DMS 273 treated with DMSO at 0.1 percent for 48 hours (cell line): Measurements from ENCODE around the gene ZNF19.

Source experiments
- DNase-seq: peaks from one replicate; lab custom pipeline; 2025; lab: John Stamatoyannopoulos, UW

The ZNF19 gene

GRCh38 chr16:71441348-71442050 lies 47.6 kb downstream of the ZNF19 start:
- DNase-seq = no peak

- no peak for DNase-seq
Observed at GRCh38 chr16:71440669-71441347, 48.3 kb downstream of the ZNF19 start.

GRCh38 chr16:71439523-71439922 lies 49.6 kb downstream of the ZNF19 start:
- DNase-seq = no peak

GRCh38 chr16:71436473-71436872 lies 52.7 kb downstream of the ZNF19 start:
- no peak for DNase-seq

- DNase-seq = no peak
Observed at GRCh38 chr16:71432906-71433305, 56.2 kb downstream of the ZNF19 start.

- no peak for DNase-seq
Observed at GRCh38 chr16:71431991-71432390, 57.1 kb downstream of the ZNF19 start.

- no peak for DNase-seq
Observed at GRCh38 chr16:71431176-71431575, 57.9 kb downstream of the ZNF19 start.

GRCh38 chr16:71430744-71431143 lies 58.4 kb downstream of the ZNF19 start:
- DNase-seq = no peak

GRCh38 chr16:71429581-71429980 lies 59.5 kb downstream of the ZNF19 start:
- DNase-seq = no peak

- DNase-seq = no peak
Observed at GRCh38 chr16:71428883-71429282, 60.2 kb downstream of the ZNF19 start.

- no peak for DNase-seq
Observed at GRCh38 chr16:71428385-71428784, 60.7 kb downstream of the ZNF19 start.

GRCh38 chr16:71426880-71427615 lies 62.1 kb downstream of the ZNF19 start:
- DNase-seq = no peak

- peak; percentile 95 for DNase-seq
Observed at GRCh38 chr16:71426069-71426879, 62.9 kb downstream of the ZNF19 start.

GRCh38 chr16:71425746-71426068 lies 63.4 kb downstream of the ZNF19 start:
- no peak for DNase-seq

- no peak for DNase-seq
Observed at GRCh38 chr16:71424626-71425025, 64.5 kb downstream of the ZNF19 start.

- DNase-seq = no peak
Observed at GRCh38 chr16:71423865-71424264, 65.3 kb downstream of the ZNF19 start.
